MV-4-11 (cell line): ENCODE measurements around the gene PEX6.
A peak's percentile ranks its signal among the peaks of the same experiment; 100 is the strongest.

Experiments
- DNase-seq: peaks from one replicate; lab custom pipeline; 2025; lab: John Stamatoyannopoulos, UW

Gene PEX6

GRCh38 chr6:42933205-42933604, 45.8 kb downstream of the PEX6 start:
- DNase-seq, result peak; percentile 84

DNA sequence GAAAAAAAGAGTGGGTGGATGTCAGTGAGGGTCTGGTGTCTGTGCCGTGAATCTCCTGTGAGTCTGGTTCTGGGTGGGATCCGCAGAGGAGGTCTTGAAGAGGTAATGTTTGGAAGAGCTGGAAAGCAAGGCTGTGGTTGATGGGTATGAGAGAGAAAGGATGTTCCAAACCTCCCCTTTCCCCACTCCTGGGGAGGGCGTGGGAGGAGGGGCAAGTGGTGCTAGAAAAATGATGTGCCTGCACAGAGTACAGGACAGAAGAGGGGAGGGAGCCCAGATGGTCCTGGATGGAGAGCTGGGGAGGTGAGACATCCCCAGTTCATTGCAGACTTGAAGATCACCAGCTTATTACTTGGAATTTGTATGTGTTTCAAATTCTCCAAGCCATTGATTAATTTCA, 46.6 kb downstream of the PEX6 start:
- DNase-seq, result no peak

DNA sequence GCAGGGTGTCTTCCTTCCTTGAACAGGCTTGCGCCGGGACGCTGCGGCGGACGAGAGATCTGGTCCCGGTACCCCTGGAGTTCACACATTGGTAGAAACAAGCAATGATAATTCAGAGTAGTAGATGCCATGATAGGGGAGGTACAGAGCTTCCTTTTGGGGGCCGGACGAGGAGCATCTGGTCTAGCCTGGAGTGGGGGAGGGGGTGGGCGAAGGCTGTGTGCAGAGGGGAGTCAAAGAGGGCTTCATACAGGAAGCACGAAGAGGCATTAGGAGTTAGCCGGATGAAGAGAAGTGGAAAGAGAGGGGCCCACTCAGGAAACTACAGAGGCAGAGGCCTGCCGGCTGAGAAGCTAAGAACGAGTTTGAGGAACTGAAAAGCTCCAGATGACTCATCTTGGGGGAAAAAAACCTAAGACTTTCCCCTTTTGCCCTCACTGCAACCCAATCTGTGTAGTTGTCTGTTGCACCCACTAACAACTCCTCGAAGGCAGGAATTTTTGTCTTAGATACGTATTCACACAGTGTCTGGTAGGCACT, 49.1 kb downstream of the PEX6 start:
- DNase-seq, result peak; percentile 99

DNA sequence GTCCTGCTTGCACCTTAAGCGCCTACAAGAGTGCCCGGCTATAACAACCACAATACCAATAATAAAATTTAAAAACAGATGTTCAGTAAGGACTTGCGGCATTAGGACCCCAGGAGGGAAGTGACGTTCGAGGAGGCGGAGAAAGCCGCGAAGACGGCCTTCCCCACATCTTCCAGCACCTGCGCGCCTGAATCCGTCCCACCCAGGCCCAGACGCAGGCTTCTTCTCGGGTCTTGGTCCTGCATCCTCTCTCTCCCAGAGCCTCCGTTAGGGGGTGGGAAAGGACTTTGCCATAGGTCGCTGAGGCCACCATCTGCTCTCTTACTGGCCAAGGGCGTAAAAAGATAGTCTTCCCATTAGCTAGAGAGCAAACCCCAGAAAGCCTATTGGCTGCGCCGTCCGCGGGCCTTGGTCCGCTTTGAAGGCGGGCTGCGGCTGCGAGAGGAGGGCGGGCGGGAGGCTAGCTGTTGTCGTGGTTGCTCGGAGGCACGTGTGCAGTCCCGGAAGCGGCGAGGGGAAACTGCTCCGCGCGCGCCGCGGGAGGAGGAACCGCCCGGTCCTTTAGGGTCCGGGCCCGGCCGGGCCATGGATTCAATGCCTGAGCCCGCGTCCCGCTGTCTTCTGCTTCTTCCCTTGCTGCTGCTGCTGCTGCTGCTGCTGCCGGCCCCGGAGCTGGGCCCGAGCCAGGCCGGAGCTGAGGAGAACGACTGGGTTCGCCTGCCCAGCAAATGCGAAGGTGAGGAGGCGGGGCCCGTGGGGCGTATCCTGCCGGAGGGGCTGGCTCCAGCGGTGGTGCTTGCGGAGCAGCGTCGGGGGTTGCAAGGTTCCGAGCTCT, 49.8 kb downstream of the PEX6 start, which contains the start of gene CNPY3:
Gene CNPY3 (plus strand): TSS at position 495 of the 835 bp plus-strand sequence. CDS start 91 bp downstream, at position 586.
- DNase-seq, result peak; percentile 99

DNA sequence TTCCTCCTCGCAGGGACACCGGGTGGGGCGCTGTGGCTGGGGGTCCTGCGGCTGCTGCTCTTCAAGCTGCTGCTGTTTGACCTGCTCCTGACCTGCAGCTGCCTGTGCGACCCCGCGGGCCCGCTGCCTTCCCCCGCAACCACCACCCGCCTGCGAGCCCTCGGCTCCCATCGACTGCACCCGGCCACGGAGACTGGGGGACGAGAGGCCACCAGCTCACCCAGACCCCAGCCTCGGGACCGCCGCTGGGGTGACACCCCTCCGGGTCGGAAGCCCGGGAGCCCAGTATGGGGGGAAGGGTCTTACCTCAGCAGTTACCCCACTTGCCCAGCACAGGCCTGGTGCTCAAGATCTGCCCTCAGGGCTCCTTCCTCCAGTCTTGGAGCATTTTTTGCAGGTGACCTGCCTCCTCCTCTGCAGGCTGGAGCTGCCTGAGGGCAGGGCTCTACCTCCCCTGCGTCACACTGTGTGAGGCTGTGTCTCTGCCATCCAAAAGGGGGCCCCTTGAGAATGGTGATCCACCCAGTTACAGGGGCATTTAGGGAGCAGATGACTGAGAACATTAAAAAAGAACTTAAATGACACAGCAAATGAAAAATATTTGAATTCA, 53.6 kb downstream of the PEX6 start:
- DNase-seq, result no peak

GRCh38 chr6:42923666-42924065, 55.3 kb downstream of the PEX6 start:
- DNase-seq, result peak; percentile 94

GRCh38 chr6:42921801-42922200, 57.2 kb downstream of the PEX6 start:
- DNase-seq, result no peak

GRCh38 chr6:42916288-42916687, 62.7 kb downstream of the PEX6 start:
- DNase-seq, result no peak

GRCh38 chr6:42915732-42916131, 63.2 kb downstream of the PEX6 start, which contains the start of gene PTCRA:
Gene PTCRA (plus strand): TSS chr6:42916053. CDS start chr6:42916070, 17 bp downstream.
- no peak for DNase-seq

DNA sequence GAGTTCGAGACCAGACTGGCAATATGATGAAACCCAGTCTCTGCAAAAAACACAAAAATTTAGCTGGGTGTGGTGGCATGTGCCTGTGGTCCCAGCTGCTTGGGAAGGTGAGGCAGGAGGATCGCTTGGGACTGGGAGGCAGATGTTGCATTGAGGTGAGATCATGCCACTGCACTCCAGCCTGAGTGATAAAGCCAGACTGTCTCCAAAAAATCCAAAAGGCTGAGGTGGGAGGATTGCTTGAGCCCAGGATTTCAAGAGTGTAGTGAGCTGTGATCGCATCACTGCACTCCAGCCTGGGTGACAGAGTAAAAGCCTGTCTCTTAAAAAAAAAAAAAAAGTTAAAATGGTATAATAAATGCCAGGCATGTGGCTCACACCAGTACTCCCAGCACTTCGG, 64.4 kb downstream of the PEX6 start:
- no peak for DNase-seq
